Measurements from ENCODE around the gene PMF1.

Gene PMF1

GRCh38 chr1:156238248-156238647 lies 25.4 kb downstream of the PMF1 start:
- H3K4me3 Mint-ChIP-seq = no peak overlapping the region
- no peaks in the 10 kb centered on the region for H3K4me1 Mint-ChIP-seq
- H3K36me3 Mint-ChIP-seq (ENCODE audit: low read depth) = peaks cover 46% of the 10 kb centered on the region
- H3K27me3 Mint-ChIP-seq (ENCODE audit: low read depth) = no peaks in the 10 kb centered on the region
- TF ChIP-seq CTCF (IDR thresholded peaks at IDR 0.05; ENCODE audit: unreplicated experiment in 3 of 3) = no peak
- H3K27ac Mint-ChIP-seq = no peak overlapping the region
- H3K9me3 Mint-ChIP-seq = no peaks in the 10 kb centered on the region

DNA sequence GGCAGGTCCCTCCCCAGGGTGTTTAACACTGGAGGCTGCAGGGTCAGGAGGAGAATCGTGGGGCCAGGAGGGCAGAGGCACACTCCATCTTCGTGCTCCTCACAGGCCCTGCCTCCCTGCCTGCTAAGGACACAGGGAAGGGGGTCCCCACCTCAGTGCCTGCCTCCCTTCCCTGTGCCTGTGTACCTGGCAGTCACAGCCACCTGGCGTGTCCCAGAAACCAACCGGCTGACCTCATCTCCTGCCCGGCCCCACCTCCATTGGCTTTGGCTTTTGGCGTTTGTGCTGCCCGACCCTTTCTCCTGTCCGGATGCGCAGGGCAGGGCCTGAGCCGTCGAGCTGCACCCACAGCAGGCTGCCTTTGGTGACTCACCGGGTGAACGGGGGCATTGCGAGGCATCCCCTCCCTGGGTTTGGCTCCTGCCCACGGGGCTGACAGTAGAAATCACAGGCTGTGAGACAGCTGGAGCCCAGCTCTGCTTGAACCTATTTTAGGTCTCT lies 28.6 kb downstream of the PMF1 start:
- Mint-ChIP-seq H3K27ac (no peak overlapping the region), H3K4me3 (no peak overlapping the region), H3K4me1 (no peaks in the 10 kb centered on the region), H3K36me3 (ENCODE audit: low read depth) (peaks cover 33% of the 10 kb centered on the region), H3K9me3 (no peaks in the 10 kb centered on the region), H3K27me3 (ENCODE audit: low read depth) (no peaks in the 10 kb centered on the region)
- TF ChIP-seq CTCF (IDR thresholded peaks at IDR 0.05; ENCODE audit: unreplicated experiment in 3 of 3) = no peak

DNA sequence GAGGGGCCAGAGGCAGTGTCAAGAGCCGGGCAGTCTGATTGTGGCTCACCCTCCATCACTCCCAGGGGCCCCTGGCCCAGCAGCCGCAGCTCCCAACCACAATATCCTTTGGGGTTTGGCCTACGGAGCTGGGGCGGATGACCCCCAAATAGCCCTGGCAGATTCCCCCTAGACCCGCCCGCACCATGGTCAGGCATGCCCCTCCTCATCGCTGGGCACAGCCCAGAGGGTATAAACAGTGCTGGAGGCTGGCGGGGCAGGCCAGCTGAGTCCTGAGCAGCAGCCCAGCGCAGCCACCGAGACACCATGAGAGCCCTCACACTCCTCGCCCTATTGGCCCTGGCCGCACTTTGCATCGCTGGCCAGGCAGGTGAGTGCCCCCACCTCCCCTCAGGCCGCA lies 29.1 kb downstream of the PMF1 start, which contains the start of gene BGLAP:
Gene BGLAP, plus strand, starts transcription at position 259 of the 400 bp plus-strand sequence. Its CDS starts 48 bp downstream, at position 307.
- Mint-ChIP-seq H3K36me3 (ENCODE audit: low read depth) (peaks cover 27% of the 10 kb centered on the region), H3K4me3 (no peak within 1 kb of the TSS)

GRCh38 chr1:156242738-156243137 lies 29.9 kb downstream of the PMF1 start:
- Mint-ChIP-seq H3K9me3 (no peaks in the 10 kb centered on the region), H3K36me3 (ENCODE audit: low read depth) (peaks cover 23% of the 10 kb centered on the region), H3K4me1 (no peaks in the 10 kb centered on the region), H3K27me3 (ENCODE audit: low read depth) (no peaks in the 10 kb centered on the region), H3K4me3 (no peak overlapping the region), H3K27ac (no peak overlapping the region)
- no peak for TF ChIP-seq CTCF (IDR thresholded peaks at IDR 0.05; ENCODE audit: unreplicated experiment in 3 of 3)

More for the DNA sequence above, 29.1 kb downstream of the PMF1 start, which contains the start of gene BGLAP:
- no peak within 1 kb of the TSS for H3K27ac Mint-ChIP-seq
- H3K4me1 Mint-ChIP-seq = no peaks in the 10 kb centered on the region
- TF ChIP-seq CTCF (IDR thresholded peaks at IDR 0.05; ENCODE audit: unreplicated experiment in 3 of 3) = no peak
- no peaks in the 10 kb centered on the region for H3K27me3 Mint-ChIP-seq (ENCODE audit: low read depth)
- H3K9me3 Mint-ChIP-seq = no peaks in the 10 kb centered on the region

DNA sequence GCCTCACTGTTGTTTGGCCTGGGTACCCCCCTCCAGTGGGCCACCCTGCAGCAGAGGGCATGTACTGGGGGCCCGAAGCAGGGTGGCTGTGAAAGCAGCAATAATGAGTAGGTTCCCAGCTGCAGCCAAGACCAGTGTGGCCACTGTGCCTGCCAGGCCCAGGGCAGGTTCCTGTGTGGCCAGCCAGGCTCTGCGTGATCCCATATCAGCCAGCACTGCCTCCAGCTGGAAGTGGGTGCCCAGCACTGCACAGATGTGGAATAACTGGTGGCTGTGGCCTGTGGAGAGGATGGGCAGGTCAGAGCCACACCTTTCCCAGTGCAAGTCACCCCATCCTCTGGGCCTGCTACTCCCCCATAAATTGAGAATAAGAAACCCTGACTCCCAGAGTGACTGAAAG lies 31.3 kb downstream of the PMF1 start:
- H3K27ac Mint-ChIP-seq = no peak overlapping the region

More for the DNA sequence above, 31.3 kb downstream of the PMF1 start:
- Mint-ChIP-seq H3K4me1 (no peaks in the 10 kb centered on the region), H3K9me3 (no peaks in the 10 kb centered on the region), H3K27me3 (ENCODE audit: low read depth) (no peaks in the 10 kb centered on the region), H3K4me3 (no peak overlapping the region), H3K36me3 (ENCODE audit: low read depth) (peaks cover 11% of the 10 kb centered on the region)
- no peak for TF ChIP-seq CTCF (IDR thresholded peaks at IDR 0.05; ENCODE audit: unreplicated experiment in 3 of 3)

All from nephron (organoid).